Mesendoderm (in vitro differentiated cells): ENCODE data around the gene MGMT.

Experiments
- DNase-seq: peaks from one replicate; pipeline ENCODE4 v3.0.0; 2013
- H2AK5ac ChIP-seq: 2 replicates; pipeline ENCODE4 v1.6.1; 2013; ENCODE audit warnings: low read length, inconsistent platforms
- H2BK120ac ChIP-seq: 2 replicates; pipeline ENCODE4 v1.6.1; 2013; ENCODE audit warnings: low read depth, mild to moderate bottlenecking, low read length, moderate library complexity, mixed read lengths
- H2BK15ac ChIP-seq: replicated peaks from 2 replicates; pipeline ENCODE4 v1.6.1; 2013; ENCODE audit warnings: low read depth, mild to moderate bottlenecking, moderate library complexity
- H2BK5ac ChIP-seq: 2 replicates; pipeline ENCODE4 v1.6.1; 2013; ENCODE audit warnings: low read length, inconsistent platforms
- H3K18ac ChIP-seq: 2 replicates; pipeline ENCODE4 v1.6.1; 2013; ENCODE audit warnings: mild to moderate bottlenecking, low read length, mixed read lengths
- H3K23ac ChIP-seq: one replicate; pipeline ENCODE4 v1.6.1; 2013; ENCODE audit warnings: low read length
- H3K27ac ChIP-seq: 2 replicates; pipeline ENCODE4 v1.5.1; 2013; ENCODE audit warnings: low read depth, mild to moderate bottlenecking, inconsistent platforms, low read length, moderate library complexity
- H3K27me3 ChIP-seq: 2 replicates; pipeline ENCODE4 v1.6.1; 2013; ENCODE audit warnings: low read length, control low read depth, mild to moderate bottlenecking, inconsistent platforms; ENCODE audit not compliant: insufficient read depth, poor library complexity
- H3K36me3 ChIP-seq: 2 replicates; pipeline ENCODE4 v1.6.1; 2013; ENCODE audit warnings: low read length, inconsistent platforms; ENCODE audit not compliant: control insufficient read depth, insufficient read depth
- H3K4ac ChIP-seq: one replicate; pipeline ENCODE4 v1.6.1; 2013; ENCODE audit warnings: low read depth, mild to moderate bottlenecking, low read length, moderate library complexity
- H3K4me1 ChIP-seq: 2 replicates; pipeline ENCODE4 v1.6.1; 2013; ENCODE audit warnings: low read depth, low read length, inconsistent platforms; ENCODE audit not compliant: control insufficient read depth
- H3K4me2 ChIP-seq: 2 replicates; pipeline ENCODE4 v1.6.1; 2013; ENCODE audit warnings: low read length
- H3K4me3 ChIP-seq: 2 replicates; pipeline ENCODE4 v1.5.1; 2013; ENCODE audit warnings: mild to moderate bottlenecking, low read length
- H3K56ac ChIP-seq: one replicate; pipeline ENCODE4 v1.6.1; 2013; ENCODE audit warnings: low read length
- H3K79me1 ChIP-seq: 2 replicates; pipeline ENCODE4 v1.6.1; 2013; ENCODE audit warnings: low read length, inconsistent platforms
- H3K79me2 ChIP-seq: 2 replicates; pipeline ENCODE4 v1.6.1; 2013; ENCODE audit warnings: mild to moderate bottlenecking, low read length; ENCODE audit not compliant: control insufficient read depth, insufficient read depth
- H3K9ac ChIP-seq: 2 replicates; pipeline ENCODE4 v1.6.1; 2013; ENCODE audit warnings: low read length, inconsistent platforms
- H4K5ac ChIP-seq: one replicate; pipeline ENCODE4 v1.6.1; 2013; ENCODE audit warnings: low read length
- H4K8ac ChIP-seq: one replicate; pipeline ENCODE4 v1.6.1; 2013; ENCODE audit warnings: low read depth, mild to moderate bottlenecking, control low read depth, low read length, moderate library complexity
- WGBS: extraction: QIAGEN DNeasy Blood & Tissue Kit; methylation state at CpG from one replicate; pipeline ENCODE4 v1.1.7; 2013; ENCODE audit warnings: low lambda C conversion rate, missing lambda C conversion rate; ENCODE audit not compliant: insufficient coverage; ENCODE audit errors: extremely low coverage; 5-methylcytosine and 5-hydroxymethylcytosine counted together

The MGMT gene

GRCh38 chr10:129755621-129756020 lies 288.6 kb downstream of the MGMT start:
- no peak overlapping the region for H2BK5ac ChIP-seq
- H3K4me3 ChIP-seq = no peak overlapping the region
- no peak overlapping the region for H3K9ac ChIP-seq
- H3K4me1 ChIP-seq = no peaks in the 10 kb centered on the region
- no peak overlapping the region for H3K27ac ChIP-seq
- no peaks in the 10 kb centered on the region for H3K79me2 ChIP-seq
- H3K36me3 ChIP-seq = no peaks in the 10 kb centered on the region
- no peak overlapping the region for H4K8ac ChIP-seq
- H2BK120ac ChIP-seq = no peak overlapping the region
- no peak overlapping the region for H3K4ac ChIP-seq
- no peak for DNase-seq
- no peak overlapping the region for H2AK5ac ChIP-seq
- no peak overlapping the region for H4K5ac ChIP-seq
- no peak overlapping the region for H3K4me2 ChIP-seq
- no peak overlapping the region for H3K23ac ChIP-seq
- H2BK15ac ChIP-seq = no peak overlapping the region
- no peak overlapping the region for H3K56ac ChIP-seq
- no peak overlapping the region for H3K18ac ChIP-seq
- no CpG with 5 or more reads among the region's 9 CpGs for WGBS
- H3K79me1 ChIP-seq = no peaks in the 10 kb centered on the region
- H3K27me3 ChIP-seq = no peaks in the 10 kb centered on the region

GRCh38 chr10:129756912-129757901 lies 290.2 kb downstream of the MGMT start:
- H4K8ac ChIP-seq = no peak overlapping the region
- no peak overlapping the region for H3K18ac ChIP-seq
- H3K36me3 ChIP-seq = no peaks in the 10 kb centered on the region
- WGBS = no CpG with 5 or more reads among the region's 21 CpGs
- H2AK5ac ChIP-seq = no peak overlapping the region
- H3K27me3 ChIP-seq = no peaks in the 10 kb centered on the region
- no peak overlapping the region for H3K56ac ChIP-seq
- H2BK5ac ChIP-seq = no peak overlapping the region
- no peak for DNase-seq
- H2BK15ac ChIP-seq = no peak overlapping the region
- no peak overlapping the region for H3K9ac ChIP-seq
- H3K23ac ChIP-seq = no peak overlapping the region
- H3K79me1 ChIP-seq = no peaks in the 10 kb centered on the region
- no peak overlapping the region for H3K4me2 ChIP-seq
- no peaks in the 10 kb centered on the region for H3K4me1 ChIP-seq
- H3K4ac ChIP-seq = no peak overlapping the region
- no peaks in the 10 kb centered on the region for H3K79me2 ChIP-seq
- no peak overlapping the region for H3K4me3 ChIP-seq
- no peak overlapping the region for H4K5ac ChIP-seq
- H2BK120ac ChIP-seq = no peak overlapping the region
- H3K27ac ChIP-seq = no peak overlapping the region

- H2BK15ac ChIP-seq = no peak overlapping the region
- no peaks in the 10 kb centered on the region for H3K79me2 ChIP-seq
- H3K56ac ChIP-seq = no peak overlapping the region
- H3K4me1 ChIP-seq = peaks cover 4% of the 10 kb centered on the region
- no peaks in the 10 kb centered on the region for H3K79me1 ChIP-seq
- H4K8ac ChIP-seq = no peak overlapping the region
- H4K5ac ChIP-seq = no peak overlapping the region
- no peak overlapping the region for H2AK5ac ChIP-seq
- no peak overlapping the region for H3K4me2 ChIP-seq
- no peak overlapping the region for H3K18ac ChIP-seq
- no peak overlapping the region for H3K4me3 ChIP-seq
- H3K4ac ChIP-seq = no peak overlapping the region
- no peak overlapping the region for H2BK120ac ChIP-seq
- WGBS = no CpG with 5 or more reads among the region's 22 CpGs
- no peaks in the 10 kb centered on the region for H3K36me3 ChIP-seq
- DNase-seq = no peak
- no peak overlapping the region for H2BK5ac ChIP-seq
- H3K27ac ChIP-seq = no peak overlapping the region
- no peak overlapping the region for H3K9ac ChIP-seq
- no peak overlapping the region for H3K23ac ChIP-seq
- no peaks in the 10 kb centered on the region for H3K27me3 ChIP-seq
Observed at GRCh38 chr10:129758207-129759021, 291.4 kb downstream of the MGMT start.

GRCh38 chr10:129759214-129760002 lies 292.4 kb downstream of the MGMT start:
- Histone ChIP-seq H2AK5ac (no peak overlapping the region), H2BK5ac (no peak overlapping the region), H3K4me2 (no peak overlapping the region), H3K36me3 (no peaks in the 10 kb centered on the region), H3K18ac (no peak overlapping the region), H3K79me2 (no peaks in the 10 kb centered on the region), H3K4me1 (peaks cover 4% of the 10 kb centered on the region), H3K4me3 (no peak overlapping the region), H3K27ac (no peak overlapping the region), H3K4ac (no peak overlapping the region), H2BK15ac (no peak overlapping the region), H4K8ac (no peak overlapping the region), H3K79me1 (no peaks in the 10 kb centered on the region), H3K27me3 (no peaks in the 10 kb centered on the region), H3K56ac (no peak overlapping the region), H2BK120ac (no peak overlapping the region), H3K23ac (no peak overlapping the region), H3K9ac (no peak overlapping the region), H4K5ac (no peak overlapping the region)
- DNase-seq = no peak
- WGBS = no CpG with 5 or more reads among the region's 21 CpGs

- H3K18ac ChIP-seq = no peak overlapping the region
- no peak overlapping the region for H3K9ac ChIP-seq
- no CpG with 5 or more reads among the region's 11 CpGs for WGBS
- no peak overlapping the region for H2BK120ac ChIP-seq
- H3K4me1 ChIP-seq = peaks cover 4% of the 10 kb centered on the region
- DNase-seq = no peak
- H4K5ac ChIP-seq = no peak overlapping the region
- no peak overlapping the region for H3K4ac ChIP-seq
- H2BK5ac ChIP-seq = no peak overlapping the region
- H3K27me3 ChIP-seq = no peaks in the 10 kb centered on the region
- H3K79me2 ChIP-seq = no peaks in the 10 kb centered on the region
- no peak overlapping the region for H4K8ac ChIP-seq
- no peak overlapping the region for H2BK15ac ChIP-seq
- no peak overlapping the region for H3K27ac ChIP-seq
- no peaks in the 10 kb centered on the region for H3K79me1 ChIP-seq
- H3K56ac ChIP-seq = no peak overlapping the region
- no peak overlapping the region for H2AK5ac ChIP-seq
- no peak overlapping the region for H3K23ac ChIP-seq
- H3K4me2 ChIP-seq = no peak overlapping the region
- H3K36me3 ChIP-seq = no peaks in the 10 kb centered on the region
- no peak overlapping the region for H3K4me3 ChIP-seq
Observed at GRCh38 chr10:129760003-129760315, 292.9 kb downstream of the MGMT start.
